Measurements from ENCODE around the gene DEUP1.
"Not testable (repeated sequence)": the region's sequence is repeated elsewhere in the genome, so short reads cannot be mapped to it uniquely, and the experiment has no call there.

DEUP1 gene, protein sequence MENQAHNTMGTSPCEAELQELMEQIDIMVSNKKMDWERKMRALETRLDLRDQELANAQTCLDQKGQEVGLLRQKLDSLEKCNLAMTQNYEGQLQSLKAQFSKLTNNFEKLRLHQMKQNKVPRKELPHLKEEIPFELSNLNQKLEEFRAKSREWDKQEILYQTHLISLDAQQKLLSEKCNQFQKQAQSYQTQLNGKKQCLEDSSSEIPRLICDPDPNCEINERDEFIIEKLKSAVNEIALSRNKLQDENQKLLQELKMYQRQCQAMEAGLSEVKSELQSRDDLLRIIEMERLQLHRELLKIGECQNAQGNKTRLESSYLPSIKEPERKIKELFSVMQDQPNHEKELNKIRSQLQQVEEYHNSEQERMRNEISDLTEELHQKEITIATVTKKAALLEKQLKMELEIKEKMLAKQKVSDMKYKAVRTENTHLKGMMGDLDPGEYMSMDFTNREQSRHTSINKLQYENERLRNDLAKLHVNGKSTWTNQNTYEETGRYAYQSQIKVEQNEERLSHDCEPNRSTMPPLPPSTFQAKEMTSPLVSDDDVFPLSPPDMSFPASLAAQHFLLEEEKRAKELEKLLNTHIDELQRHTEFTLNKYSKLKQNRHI

DNA sequence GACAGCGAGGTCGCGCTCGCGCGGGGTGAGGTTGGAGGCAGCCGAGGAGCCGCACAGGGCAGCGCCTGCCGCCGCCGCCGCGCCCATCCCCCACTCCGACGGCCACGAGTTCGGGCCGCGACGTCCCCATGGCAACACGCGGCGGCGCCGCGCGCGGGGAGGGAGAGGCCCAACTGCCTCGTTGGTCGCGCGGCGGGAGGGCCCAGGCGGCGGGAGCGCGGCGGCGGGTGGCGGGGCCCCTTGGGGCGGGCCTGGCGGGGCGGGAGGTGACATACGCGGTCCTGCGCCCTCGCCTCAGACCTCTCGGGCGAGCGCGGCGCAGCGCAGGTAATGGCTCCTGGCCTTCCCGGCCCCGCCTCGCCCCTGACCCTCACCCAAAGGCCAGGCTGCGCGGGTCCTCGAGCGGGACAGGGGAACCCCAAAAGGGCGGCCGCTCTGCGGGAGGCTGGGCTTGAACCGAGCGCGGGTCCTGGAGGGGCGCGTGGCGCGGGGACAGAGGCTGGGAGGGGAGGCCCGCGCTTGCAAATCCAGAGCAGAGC is at the start of gene DEUP1:
TSS of gene DEUP1 (plus strand) at position 297 of the 539 bp plus-strand sequence. CDS start 1,518 bp downstream, outside the sequence.
- no peak for DNase-seq

DNA sequence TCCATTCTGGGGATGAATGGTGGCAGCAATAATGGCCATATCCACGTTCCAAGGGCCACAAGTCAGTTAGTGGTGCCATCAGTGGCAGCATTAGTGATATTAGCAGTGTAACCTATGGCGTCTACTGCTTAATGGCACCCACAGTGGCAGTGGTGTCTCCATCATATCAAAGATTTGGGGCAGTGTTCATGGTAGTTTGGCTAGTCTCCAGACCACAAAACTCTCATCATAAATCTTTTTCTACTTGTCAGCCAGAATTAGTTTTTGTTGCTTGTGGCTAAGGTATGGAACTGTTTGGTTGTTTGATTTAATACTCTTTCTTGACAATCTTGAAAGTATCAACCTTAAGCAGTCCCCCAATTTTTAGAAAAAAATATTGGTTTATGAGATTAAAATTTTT is 45.1 kb upstream of the DEUP1 start:
- DNase-seq, result no peak

DNA sequence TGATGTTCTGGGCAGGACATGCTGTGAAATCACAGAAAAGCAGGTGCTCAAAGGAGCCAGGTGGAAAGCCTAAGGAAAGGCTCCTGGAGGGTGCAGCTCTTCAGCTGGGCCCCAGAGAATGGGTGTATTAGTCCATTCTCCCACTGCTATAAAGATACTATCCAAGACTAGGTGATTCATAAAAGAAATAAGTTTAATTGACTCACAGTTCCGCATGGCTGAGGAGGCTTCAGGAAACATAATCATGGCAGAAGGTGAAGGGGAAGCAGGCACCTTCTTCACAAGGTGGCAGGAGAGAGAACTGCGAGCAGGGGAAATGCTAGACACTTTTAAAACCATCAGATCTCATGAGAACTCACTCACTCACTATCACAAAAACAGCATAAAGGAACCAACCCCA is 43.1 kb upstream of the DEUP1 start:
- no peak for DNase-seq

DNA sequence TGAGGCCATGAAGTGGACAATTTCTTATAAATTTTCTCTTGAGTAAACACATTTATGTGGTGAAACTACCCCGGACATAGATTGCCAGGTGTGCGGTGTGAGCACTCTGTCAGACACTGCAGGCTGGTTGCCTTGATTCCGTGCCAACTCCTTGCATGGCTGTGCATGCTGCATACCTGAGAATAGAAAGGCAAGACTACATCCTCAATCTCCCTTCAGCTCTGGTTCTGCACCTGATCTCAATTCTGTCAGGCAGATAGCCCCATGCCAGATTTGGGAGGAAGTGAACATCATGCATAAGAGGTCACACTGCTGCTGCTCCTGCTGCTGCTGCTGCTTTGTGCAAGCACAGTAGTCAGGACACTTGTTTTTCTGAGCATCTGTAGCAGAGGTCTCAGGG is 42.5 kb upstream of the DEUP1 start:
- no peak for DNase-seq

DNA sequence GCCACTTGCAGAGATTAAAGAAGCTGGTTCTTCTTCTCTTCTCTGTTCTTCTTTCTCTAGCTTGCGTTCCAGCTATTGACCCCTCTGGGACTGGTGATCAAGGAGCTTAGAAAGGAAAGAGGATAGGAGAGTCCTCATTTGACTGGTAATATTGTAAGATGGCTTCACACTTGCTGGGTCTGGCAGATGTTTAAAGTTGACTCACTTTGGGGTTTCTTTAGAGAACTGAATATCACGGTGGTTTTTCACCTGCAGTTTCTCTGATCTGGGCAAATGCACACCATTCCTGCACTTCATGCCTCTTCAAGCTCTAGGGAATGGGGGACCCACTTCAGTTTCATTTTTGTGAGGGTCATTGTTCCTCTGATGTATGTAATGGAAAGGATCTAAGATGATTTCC is 41.8 kb upstream of the DEUP1 start:
- DNase-seq, result no peak

DNA sequence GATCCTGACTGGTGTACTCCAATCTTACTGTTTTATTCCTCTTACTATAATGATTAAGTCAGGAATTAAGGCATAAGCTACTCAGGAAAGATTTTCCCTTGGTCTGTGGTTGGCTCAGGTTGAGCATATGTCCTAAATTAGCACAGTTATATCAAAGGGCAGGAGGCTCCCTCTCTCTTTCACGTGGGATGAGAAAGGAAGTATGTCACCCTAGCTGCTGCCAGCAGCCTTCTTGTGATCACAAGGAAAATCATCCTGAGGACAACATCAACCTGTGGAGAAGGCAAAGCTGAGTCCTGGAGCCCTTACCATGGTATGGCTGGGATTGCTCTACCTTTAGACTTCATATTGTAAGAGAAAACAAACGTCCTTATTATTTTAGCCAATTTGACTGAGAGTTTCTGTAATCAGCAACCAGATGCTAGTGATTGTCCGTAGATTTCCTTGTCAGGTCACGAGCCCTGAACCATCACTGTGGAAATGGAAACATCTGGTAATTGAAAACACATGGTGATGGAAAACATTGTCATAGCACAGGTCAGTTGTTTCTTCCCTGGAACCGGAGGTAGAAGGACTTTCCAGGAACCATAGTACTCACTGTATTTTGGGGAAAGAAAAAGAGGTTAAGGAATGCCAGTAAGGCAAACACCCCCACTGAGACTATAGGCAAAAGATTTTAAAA is 40.6 kb upstream of the DEUP1 start:
- DNase-seq, result no peak

DNA sequence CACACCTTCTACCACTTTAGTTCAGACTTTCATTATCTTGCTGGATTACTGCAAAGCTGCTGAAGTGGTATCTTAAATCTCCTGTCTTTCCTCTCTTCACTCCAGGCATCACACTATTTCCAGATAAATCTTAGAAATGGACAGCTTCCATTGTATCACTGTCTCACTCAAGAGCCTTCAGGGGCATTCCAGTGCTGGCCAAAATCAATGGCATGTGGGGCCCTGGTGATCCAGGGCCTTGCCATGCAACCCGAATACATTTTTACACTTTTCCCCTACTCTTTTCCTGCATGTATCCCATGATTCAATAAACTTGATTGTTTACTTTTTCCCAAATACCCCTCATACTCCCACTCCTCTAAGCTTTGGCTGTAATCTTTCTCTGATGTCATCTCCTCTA is 39.4 kb upstream of the DEUP1 start:
- DNase-seq, result no peak

DNA sequence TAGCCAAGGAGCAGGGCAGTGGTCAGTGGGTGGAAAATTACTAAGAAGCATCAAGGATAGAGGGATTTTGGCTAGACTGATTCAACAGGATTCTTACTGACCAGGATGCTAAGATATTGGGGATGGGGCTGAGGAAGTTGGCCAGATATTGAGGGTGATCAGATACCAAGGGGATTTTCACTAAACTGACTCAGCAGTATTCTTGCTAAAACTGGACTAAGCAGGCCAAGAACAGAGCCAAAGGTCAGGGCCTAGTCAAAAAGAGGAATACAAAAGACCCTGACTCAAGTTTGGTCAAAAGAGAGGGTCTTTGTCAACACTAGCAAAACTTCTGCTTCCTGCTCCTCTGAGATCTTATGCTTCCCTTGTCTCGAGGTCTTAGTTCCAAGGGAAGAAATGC is 38.6 kb upstream of the DEUP1 start:
- no peak for DNase-seq

DNA sequence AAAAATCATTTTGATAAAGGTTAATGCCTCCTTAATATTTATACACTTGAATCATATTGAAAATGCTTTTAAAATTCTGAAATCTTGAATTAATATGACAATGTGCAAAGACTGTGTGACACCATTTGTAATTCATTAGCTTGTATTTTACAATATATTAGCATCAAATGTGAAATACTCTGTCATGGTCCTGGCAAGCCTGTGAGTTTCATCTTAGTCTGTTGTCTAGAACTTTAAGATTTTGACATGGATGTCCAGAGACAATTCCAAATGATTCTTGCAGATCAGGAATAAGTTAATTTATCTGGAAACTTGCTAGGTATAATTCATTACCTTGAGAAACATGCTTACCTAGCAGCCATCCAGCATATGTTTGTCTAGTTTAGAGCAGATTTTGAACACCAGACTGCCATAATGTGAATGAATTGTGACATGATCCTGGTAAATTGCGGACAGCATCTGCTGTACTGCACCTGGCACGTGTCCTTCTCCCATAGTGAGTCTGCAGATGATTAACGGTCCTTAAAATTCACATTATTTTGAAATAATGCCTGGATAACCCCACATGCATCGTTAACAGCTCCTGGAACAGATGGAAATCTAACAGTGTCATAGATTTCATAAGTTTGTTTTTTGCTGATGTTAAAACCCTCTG is 34.5 kb upstream of the DEUP1 start:
- DNase-seq, result no peak

DNA sequence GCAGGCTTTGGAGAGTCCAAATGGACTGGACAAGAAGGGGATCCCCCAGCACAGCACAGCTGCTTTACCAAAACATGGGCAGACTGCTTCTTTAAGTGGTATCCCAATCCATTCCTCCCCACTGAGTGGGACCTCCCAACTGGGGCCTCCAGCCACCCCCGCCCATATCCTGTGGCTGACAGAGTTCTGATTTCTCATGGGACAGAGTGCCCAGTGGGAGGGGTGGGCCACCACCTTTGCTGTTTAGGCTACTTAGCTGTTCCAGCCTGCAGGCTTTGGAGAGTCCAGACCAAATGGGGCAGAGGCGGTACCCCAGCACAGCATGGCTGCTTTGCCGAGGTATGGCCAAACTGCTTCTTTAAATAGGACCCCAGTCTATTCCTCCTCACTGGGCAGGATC is 26.9 kb upstream of the DEUP1 start:
- DNase-seq, result no peak

DNA sequence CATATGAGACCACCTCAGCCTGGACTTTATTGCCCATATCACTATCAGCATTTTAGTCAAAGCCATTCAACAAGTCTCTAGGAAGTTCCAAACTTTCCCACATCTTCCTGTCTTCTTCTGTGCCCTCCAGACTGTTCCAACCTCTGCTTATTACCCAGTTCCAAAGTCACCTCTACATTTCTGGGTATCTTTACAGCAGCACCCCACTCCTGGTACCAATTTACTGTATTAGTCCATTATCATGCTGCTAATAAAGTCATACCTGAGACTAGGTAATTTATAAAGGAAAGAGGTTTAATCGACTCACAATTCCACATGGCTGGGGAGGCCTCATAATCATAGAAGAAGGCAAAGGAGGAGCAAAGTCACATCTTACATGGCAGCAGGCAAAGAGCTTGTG is 16.1 kb upstream of the DEUP1 start:
- not testable (repeated sequence) for DNase-seq

DNA sequence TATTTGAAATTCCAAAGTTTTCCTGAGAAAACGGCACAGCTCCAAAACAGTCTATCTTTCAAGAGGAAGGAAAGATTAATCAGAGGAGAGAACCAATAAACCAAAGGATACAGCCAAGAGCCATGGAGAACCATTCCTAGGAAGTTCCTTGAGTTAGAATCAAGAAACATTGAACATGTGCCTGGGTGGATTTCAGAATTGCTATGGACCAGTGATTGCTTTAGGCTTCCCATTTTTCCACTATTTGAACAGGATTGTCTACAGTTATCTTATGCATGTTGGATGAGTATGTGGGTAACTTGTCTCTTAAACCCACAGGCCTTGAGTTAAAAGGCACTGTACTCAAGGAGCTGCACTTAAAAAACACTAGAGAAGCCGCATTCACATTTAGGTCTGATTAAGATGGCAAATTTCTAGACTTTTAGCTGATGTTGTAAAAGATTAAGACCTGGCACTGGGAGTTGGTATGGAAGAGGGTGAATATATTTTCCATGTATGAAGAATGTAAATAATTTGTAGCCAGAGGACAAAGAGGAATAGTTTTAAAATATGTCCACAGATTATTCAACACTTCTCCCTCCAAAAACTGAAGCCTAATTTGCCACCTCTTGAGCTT is 11.2 kb upstream of the DEUP1 start:
- DNase-seq, result no peak

DNA sequence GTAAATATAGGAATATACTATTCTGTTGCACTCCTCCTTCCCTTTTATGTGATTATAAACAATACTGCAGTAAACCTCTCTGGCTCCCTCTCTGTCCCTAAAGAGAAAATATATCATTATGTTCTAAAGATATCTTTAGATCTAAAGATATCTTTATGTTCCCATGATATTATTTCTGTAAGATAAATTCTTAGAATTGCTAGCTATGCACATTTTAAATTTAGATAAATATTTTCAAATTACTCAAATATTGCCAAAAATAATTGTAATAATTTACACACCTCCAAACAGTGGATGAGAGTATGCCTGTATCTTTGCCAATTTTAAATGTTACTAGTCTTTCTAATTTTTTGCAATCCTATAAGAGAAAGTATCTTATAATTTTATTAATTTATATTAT is 10.3 kb upstream of the DEUP1 start:
- DNase-seq, result no peak

DNA sequence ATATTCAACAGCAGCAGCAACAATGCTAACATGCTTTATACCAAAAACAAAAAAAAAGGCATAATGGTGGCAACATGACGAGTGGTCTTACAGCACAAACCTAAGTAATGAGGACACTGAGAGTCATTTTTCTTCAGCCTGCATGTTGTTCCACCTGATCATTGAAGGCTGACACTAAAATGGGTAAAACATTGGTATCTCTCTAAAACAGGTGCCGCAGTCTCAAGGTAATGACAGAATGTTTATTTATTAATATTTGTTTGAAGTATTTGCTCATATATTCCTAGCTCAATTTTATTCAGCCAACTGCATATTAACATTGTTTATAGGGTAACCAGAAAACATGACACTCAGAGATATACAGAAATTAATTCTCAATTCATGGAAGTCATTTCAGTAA is 8.3 kb upstream of the DEUP1 start:
- DNase-seq, result no peak

DNA sequence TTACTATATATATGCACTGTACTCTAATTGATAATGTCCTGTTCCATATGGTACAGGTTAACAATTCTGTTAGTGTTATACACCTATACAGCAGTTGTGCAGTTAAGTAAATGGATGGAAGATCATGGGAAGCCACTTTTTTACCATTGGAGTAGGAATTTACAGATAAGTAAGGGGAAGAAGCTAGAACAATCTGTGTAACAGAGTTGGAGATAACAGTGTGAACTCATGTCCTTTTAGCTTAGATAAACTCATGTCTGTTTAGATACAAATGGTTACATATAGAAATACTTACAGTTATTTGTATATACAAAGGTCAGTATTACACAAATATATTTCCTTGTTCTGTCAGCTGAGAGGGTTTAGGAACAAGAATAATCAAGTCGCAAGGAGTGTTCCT is 6.8 kb upstream of the DEUP1 start:
- no peak for DNase-seq

DNA sequence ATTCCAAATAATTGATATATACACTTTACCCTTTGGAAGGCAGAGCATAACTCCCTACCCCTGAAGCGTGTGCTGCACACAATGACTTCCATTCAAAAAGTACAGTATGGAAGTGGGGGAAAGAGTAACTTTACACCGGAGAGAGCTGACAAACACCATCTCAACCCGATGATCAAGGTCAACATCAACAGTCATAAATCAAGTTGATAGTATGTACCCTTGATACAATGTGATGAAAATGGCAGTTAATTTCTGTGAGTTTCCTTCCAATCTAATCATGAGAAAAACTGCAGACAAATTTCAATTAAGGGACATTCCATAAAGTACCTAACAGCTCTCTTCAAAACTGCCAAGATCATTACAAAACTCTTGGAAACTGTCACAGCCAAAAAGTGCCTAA is 6.0 kb upstream of the DEUP1 start:
- DNase-seq, result no peak

DNA sequence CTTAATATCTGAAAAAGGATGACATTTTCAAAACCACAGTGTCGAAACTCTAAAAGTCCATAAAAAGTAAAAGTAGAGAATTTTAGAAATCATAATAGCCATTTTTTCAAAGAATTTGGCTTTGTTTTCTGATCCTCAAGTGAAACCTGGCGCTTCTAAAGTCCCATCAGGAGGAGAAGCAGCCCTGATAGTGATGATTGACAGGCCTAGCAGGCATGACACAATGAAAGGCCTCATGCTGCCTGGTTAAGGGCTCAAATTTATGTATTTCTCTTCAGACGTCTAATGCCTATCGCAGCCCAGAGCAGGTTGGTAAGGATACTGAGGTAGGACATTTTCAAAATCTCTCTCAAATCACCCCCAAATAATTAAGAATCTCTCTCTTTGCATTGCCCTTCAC is 3.9 kb upstream of the DEUP1 start:
- no peak for DNase-seq

DNA sequence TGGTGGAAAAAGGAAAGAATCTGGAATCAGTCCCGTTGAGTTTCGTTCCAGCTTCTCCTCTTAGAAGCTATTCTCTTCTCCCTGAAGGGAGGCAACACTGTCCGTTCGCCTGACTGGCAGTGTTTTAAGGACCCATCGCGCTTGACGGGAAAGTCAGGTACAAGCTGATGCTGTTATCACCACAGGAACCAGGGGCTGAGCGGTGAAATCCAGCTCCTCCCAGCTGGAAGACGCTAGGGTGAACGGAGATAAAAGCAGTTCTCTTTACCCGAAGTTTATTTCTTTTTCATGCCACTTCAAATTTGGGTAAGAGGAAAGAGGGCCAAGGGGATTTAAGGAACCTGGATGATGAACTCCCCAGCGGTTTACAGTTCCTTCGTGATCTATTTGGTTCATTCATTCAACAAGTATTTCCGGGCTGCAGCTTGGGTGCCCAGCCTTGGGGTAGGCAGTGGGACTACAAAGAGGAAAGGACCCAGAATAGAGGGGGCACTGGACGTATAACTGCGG is 551 bp upstream of the DEUP1 start:
- DNase-seq, result no peak

DNA sequence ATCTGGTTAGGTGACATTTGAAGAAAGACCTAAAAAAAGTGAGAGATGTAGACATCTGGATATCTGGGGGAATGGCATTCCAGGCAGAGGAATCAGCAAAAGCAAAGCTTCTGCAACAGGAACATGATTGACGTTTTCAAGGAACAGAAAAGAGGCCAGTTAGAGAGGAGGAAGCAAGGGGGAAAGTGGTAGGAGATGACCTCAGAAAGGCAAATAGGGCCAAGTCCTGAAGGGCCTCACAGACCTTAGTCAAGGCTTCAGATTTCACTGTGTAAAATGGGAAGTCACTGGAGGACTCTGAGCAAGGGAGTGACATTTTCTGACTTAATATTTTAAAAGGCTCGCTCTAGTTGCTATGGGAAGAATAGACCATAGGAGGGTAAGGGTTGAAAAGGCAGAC is 9.7 kb downstream of the DEUP1 start:
- no peak for DNase-seq

DNA sequence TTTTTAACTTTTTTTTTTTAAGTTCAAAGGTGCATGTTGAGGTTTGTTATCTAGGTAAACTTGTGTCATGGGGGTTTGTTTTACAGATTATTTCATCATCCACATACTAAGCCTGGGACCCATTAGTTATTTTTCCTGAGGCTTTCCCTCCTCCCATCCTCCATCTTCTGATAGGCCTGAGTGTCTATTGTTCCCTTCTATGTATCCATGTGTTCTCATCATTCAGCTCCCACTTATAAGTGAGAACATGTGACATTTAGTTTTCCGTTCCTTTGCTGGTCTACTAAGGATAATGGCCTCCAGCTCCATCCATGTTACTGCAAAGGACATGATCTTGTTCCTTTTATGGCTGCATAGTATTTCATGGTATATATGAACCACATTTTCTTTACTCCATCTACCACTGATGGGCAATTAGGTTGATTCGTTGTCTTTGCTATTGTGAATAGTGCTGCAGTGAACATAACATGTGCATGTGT is 14.4 kb downstream of the DEUP1 start:
- no peak for DNase-seq

DNA sequence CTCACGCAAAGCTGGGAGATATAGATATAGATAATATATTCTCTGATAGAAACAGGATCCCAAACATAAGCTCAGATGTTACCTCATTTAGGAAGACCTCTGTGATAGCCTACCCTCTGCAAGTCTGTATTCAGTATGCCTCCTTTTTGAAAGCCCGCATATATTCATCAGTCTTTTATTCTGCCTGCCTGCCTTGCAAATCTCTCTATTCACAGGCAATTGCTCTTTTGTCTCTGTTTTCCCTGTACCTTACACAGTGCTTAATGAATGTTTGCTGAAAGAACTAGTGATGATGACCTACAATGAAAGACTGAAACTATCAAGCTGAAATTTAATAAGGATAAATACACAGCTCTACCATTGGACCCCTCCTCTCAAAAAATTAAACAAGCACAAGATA is 18.4 kb downstream of the DEUP1 start:
- DNase-seq, result no peak

DNA sequence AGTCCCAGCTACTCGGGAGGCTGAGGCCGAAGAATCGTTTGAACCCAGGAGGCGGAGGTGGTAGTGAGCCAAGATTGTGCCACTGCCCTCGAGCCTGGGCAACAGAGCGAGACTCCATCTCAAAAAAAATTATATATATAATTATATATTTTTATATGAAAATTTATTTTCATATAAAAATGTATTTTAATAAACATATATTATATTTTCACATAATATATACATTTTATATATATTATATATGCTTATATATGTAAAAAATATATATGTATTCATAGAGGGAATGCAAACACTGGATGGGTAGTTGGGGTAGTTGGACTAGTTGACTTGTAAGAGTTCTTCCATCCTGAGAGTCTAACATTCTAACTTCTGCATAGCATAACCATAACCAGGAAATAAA is 20.3 kb downstream of the DEUP1 start:
- no peak for DNase-seq

DNA sequence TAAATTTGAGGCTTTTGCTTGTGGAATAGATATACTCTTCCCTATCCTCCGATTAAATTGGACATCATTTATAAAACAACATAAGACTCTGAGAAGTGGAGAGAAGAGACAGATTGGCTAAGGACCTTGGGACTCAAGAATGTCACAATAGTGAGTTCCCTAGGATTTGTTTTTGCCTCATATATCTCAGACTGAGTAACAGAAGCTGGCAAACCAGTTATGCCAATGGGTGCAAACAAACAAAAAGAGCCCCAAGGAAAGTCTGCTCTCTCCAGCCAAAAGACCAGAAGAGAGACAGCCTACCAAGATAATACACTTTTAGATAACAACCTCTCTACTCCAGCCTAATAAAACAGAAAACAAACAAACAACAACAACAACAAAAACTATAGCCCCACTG is 28.9 kb downstream of the DEUP1 start:
- DNase-seq, result no peak
